KOPT-K1 (cell line): ENCODE measurements around the gene MAD1L1.

Experiments
- H3K27ac ChIP-seq: fragments of 200-600 bp; sonication (generic); 2 replicates; pipeline ENCODE4 v1.5.1; 2016; ENCODE audit warnings: antibody characterized with exemption, mild to moderate bottlenecking, low read depth, low read length; ENCODE audit not compliant: poor library complexity, severe bottlenecking
- H3K36me3 ChIP-seq: fragments of 200-600 bp; sonication (generic); 2 replicates; pipeline ENCODE4 v1.5.1; 2017; ENCODE audit warnings: antibody characterized with exemption, mild to moderate bottlenecking, low read length, moderate library complexity; ENCODE audit not compliant: insufficient read depth
- H3K9me3 ChIP-seq: fragments of 200-600 bp; sonication (generic); 2 replicates; pipeline ENCODE4 v1.5.1; 2017; ENCODE audit warnings: antibody characterized with exemption, low read length, mild to moderate bottlenecking; ENCODE audit not compliant: insufficient read depth, poor library complexity, severe bottlenecking

The MAD1L1 gene

DNA sequence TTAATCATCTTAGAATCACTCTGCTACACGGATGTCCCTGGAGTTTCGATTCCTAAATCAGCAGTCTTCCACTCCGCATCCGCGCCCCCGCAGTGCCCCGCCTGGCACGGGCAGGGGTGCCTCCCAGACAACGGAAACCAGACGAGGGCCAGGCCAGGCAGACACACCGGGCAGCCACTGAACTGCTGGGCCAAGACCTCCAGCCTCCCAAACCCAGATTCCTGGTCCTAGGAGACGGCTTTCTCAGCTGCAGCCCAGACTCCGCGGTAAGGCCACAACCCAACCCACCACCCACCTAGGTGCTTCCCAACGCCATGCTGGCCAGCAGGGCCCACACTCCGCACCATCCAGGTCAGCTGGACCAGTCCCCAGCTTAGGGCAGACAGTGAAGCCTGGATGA, 33.2 kb downstream of the MAD1L1 start:
- H3K36me3 ChIP-seq, result peaks cover 92% of the 10 kb centered on the region

DNA sequence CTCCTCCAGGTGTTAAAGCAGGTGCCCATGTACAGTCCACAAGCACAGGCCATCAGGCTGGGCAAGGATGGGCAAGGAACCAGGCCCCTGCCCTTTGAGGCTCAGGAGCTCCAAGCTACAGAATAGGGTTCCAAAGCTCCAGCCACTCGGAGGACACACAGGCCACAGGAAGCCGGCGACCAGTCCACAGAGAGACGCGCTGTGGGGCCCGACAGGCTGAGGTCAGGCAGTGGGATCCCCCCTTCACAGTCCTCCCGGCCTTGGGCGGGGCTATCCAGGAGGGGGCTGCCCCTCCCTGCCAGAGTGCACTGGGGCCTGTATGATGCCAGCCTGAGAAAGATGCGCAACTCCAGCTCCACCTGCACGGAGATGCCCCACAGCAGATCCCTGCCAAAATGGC, 34.0 kb downstream of the MAD1L1 start:
- H3K36me3 ChIP-seq, result peaks cover 92% of the 10 kb centered on the region
- peaks cover 19% of the 10 kb centered on the region for H3K9me3 ChIP-seq
- no peak overlapping the region for H3K27ac ChIP-seq

More for the DNA sequence above, 33.2 kb downstream of the MAD1L1 start:
- Histone ChIP-seq H3K27ac (no peak overlapping the region), H3K9me3 (peaks cover 19% of the 10 kb centered on the region)

DNA sequence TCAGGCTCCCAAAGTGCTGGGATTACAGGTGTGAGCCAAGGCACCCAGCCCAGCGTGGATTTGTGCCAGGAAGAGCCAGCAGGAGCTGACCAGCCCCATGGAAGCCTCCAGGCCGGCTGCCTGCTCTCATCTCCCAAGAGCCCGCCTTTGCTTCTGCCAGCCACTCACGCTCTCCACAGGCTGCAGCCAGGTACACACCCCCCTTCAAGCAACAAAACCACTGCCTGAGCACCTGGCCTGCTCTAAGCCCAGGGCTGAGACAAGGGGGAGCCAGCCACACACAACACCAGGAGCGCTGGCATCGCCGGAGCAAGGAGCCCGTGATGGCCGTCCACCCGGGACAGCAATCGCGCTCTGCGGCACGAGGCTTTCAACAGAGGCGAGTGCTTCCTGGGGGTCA, 34.5 kb downstream of the MAD1L1 start:
- peaks cover 92% of the 10 kb centered on the region for H3K36me3 ChIP-seq
- peaks cover 19% of the 10 kb centered on the region for H3K9me3 ChIP-seq
- H3K27ac ChIP-seq, result no peak overlapping the region

DNA sequence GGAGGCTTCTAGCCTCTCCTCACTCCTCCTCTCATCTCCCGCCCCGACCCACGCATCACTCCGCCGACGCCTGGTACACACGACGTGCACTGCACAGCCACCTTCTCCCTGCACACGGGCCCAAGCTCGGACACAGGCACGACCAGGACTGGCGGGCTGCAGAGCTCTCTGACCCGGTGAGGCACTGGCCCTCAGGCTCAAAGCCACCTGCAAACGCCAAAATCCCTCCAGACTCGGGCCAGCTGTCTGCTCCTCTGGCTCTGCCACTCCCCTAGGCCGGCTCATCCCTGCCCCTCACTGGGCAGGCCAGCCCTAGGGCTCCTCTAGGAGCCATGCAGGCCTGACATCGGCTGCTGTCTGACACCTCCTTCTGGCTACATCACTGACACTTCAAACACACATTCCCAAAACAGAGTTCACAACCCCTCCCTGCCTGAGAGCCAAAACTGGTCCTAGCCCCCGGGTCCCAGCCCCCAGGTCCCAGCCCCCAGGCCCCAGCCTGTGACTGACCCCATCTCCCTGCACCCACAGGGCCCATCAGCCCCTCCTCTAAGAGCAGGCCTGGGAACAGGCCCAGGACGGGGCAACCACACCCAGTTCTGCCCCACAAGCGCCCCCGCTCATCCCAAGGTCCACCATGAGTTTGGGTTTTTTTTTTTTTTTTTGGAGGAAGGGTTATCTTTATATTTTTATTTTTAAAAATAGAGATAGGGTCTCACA, 35.1 kb downstream of the MAD1L1 start:
- Histone ChIP-seq H3K27ac (no peak overlapping the region), H3K9me3 (peaks cover 19% of the 10 kb centered on the region), H3K36me3 (peaks cover 92% of the 10 kb centered on the region)

DNA sequence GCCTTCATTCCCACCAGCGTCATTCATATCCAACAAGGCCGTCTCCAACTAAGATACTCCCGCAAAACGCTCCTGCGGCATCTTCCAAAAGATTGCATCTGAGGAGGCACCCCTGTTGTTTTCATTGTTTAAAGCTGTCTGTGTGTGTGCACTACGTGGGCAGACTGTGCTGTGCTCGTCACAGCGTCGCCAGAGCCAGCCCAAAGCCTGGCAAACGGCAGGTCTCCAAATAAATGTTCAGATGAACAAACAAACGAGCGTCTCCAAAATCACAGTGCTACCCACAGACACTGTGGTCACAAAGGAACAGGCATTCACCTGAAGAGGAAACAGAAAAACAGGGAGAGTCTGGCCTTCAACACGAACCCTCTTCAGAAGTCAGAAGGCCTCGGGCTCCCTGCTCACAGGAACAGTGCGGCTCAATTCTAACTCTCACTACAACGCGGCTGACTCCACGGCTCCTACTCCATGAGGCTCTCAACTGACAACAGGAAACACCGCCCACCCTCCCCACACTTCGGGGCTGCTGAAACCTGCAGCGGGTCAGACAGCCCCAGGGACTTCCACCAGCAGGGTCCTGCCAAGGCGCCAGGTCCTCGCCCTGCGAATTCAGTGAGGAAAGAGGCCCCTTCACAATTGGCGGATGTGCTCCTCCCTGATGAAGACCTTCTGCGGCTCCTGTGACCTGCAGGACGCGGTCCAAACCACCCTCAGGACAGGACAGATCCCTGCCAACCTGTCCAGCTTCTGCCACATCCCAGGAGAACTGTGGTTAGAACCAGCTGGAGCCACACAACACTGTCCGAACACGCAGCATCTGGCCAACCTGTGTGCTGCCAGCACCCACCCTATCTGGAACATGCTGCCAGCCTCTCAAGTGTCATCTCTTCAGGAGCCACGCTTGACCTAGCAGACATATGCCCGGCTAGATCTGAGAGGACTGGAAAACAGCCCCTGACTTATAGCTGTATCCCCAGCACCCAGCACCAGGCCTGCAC, 36.1 kb downstream of the MAD1L1 start:
- Histone ChIP-seq H3K27ac (no peak overlapping the region), H3K9me3 (peaks cover 19% of the 10 kb centered on the region), H3K36me3 (peaks cover 86% of the 10 kb centered on the region)

DNA sequence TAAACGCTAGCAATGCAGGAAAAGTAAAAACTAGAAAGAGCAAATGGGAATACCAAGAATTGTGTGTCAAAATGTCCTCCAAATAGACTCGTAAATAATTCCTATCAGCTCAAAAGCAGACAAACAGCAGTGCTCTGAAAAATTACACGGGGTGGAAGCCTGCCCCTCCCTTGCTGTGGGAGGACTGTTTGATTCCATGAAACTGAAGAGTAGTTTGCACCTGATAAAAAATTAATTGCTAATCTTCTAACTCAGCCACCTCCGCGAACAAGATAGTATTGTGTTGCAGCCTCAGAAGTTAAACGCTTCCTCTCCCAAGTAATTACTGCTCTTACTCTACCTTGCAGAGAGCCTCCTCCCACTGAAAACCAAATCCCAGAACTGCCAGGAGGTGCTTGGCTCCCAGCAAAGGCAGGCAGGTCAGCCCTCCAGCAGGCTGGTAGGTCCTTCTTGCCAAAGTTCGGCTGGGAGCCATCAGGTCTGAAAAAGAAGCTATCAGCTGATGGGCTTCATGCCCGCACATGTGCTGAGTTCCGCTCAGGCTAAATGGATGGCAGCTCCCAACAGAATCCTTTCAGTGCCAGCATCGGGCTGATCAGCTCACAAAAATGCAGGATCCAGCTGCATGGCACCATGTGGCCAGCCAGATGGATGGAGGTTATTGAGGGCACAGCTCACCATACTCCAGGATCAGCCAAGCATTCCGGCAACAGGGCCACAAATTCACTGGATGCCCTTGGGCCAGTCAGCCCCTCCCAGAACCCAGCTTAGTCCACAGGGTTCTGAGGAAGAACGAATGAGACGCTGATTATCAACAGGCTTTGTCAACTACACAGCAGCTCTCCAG, 37.1 kb downstream of the MAD1L1 start:
- Histone ChIP-seq H3K36me3 (peaks cover 88% of the 10 kb centered on the region), H3K9me3 (peaks cover 19% of the 10 kb centered on the region), H3K27ac (no peak overlapping the region)

DNA sequence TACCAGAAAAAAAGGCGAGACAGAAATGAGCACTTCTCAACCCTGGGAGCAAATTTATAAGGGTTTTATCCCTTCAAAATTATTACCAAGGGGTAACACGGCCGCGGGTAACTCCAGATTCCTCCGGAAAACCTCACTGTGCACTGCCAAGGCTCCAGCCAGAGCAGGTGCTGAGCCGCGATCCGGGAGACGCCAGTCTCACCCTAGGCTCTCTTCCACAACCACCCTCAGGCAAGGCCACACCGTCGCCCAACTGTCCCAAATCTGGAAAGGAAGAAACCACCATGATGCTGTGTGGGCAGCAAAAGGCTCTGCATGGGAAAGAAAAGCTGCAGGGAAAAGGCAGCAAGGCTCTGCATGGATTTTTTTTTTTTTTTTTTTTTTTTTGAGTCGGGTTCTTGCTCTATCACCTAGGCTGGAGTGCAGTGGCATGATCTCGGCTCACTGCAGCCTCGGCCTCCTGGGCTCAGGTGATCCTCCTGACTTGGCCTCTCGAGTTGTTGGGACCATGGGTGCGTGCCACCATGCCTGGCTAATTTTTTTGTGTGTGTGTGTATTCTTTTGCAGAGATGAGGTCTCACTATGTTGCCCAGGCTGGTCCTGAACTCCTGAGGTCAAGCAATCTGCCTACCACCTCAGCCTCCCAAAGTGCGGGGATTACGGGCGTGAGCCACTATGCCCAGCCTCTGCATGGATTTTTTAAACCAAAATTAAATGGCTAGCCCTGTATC, 39.0 kb downstream of the MAD1L1 start:
- no peak overlapping the region for H3K27ac ChIP-seq
- peaks cover 34% of the 10 kb centered on the region for H3K9me3 ChIP-seq
- H3K36me3 ChIP-seq, result peaks cover 88% of the 10 kb centered on the region

DNA sequence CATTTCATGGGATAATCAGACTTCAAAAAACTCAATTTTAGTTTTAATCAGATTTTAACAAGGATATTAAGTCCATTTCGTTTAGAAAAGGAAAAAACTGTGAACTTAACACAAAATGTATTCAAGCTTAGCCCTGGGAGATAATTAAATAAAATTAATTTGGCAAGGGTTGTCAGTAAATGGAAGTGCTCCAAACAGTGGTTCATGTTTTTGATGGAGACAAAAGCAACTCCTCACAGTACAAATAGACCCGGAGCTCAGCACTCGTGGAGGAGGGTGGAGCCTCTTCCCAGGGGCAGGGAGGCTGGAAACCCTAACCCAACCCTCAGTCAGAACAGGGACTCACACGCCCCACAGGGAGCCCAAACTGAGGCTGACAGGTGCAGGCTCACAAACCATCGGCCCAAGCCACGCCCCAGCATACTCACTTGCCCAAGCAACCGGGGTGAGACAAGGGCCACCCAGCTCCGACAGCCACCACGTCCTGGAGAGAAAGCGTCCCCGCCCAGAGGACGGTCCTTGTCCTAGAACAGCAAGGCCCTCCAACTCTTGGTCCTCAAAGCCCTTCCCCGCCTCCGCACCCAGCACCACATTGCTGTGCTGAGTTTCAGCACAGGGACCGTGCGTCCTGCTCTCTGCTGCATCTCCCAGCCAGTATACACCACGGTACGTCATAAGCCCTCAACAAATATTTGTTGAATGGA, 39.8 kb downstream of the MAD1L1 start:
- Histone ChIP-seq H3K9me3 (peaks cover 41% of the 10 kb centered on the region), H3K36me3 (peaks cover 89% of the 10 kb centered on the region), H3K27ac (no peak overlapping the region)

DNA sequence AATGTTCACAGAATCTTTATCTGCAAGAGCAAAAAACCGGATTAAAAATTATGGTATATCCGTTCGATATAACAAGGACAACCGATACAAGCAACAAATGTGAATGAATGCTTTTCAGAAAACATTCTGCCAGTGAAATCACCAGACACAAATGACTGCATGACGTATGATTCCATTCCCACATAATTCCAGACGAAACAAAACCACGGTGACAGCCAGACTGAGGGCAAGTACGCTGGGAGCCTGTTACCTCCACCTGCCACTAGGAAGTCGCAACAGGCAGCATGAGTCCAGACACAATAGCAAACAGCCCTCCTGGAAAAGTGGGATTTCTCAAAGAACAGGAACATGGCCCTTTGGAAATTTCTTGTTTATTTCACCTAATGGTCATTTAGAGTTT, 41.7 kb downstream of the MAD1L1 start:
- H3K36me3 ChIP-seq, result peaks cover 82% of the 10 kb centered on the region
- H3K27ac ChIP-seq, result no peak overlapping the region
- H3K9me3 ChIP-seq, result peaks cover 33% of the 10 kb centered on the region

DNA sequence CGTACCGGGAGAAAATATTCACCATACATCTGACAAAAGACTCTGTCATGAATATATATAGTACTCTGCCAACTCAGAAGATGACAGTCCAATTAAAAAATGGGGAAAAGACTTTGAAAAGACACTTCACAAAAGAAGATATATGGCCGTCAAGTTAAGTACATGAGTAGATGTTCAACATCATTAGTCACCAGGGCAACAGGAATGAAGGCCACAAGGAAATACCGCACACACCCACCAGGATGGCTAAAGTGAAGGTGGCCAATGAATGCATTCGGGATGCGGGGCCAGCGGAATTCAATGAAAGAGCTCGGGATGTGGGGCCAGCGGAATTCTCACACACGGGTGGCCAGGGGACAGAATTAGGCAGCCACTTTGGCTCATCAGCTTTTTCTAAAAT, 42.2 kb downstream of the MAD1L1 start:
- Histone ChIP-seq H3K36me3 (peaks cover 79% of the 10 kb centered on the region), H3K9me3 (peaks cover 28% of the 10 kb centered on the region), H3K27ac (no peak overlapping the region)

DNA sequence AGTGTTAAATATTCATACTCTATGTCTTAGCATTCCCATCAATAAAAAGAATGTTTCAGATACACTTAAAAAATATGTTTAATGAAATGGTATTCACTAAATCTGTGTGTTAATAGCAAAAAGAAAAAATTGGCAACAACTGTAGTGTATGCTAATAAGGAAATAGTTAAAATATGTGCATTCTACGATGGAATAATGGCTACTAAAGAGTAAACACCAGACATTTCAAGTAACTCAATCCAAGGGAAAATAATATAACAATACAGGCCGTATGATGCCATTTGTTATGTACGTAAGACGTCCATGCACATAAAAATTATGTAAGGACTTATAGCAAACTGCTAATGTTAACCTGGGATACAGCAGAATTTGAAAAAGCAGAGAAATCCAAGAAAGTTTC, 46.6 kb downstream of the MAD1L1 start:
- Histone ChIP-seq H3K9me3 (peaks cover 22% of the 10 kb centered on the region), H3K36me3 (peaks cover 68% of the 10 kb centered on the region), H3K27ac (no peak overlapping the region)

DNA sequence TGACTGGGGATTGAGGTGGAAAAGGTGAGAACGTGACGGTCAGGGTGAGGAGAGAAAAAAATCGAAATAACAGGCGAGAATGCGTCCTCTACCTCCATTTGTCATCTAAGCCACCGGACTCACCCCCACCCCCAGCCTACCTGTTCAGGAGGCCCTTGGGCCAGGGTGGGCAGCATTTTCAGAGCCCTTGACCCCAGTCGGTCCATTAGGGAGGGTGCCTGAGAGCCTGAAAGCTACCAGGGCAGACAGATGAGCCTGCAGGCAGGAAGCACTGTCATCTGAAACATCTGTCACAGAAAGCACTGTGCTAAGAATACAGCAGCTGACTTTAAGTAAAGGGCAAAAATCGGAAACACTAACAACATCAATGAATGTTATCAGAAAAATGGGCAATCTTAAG, 47.0 kb downstream of the MAD1L1 start:
- H3K27ac ChIP-seq, result no peak overlapping the region
- peaks cover 22% of the 10 kb centered on the region for H3K9me3 ChIP-seq
- H3K36me3 ChIP-seq, result peaks cover 68% of the 10 kb centered on the region

DNA sequence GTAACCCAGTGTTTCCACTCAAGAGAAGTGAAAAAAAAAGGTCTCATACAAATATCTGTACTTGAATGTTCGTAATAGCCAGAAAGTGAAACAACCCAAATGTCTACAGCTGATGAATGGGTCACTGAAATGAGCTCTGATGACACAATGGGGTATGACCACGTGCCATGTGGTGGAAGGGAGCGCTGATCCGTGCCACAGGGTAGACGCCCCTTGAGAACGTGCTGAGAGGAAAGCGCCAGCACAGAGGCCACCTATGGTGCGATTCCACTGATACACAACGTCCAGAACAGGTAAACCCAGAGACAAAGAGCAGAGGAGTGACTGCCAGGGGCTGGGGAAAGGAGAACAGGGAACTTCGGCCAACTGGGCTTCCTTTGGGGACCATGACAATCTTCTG, 50.3 kb downstream of the MAD1L1 start:
- H3K9me3 ChIP-seq, result no peaks in the 10 kb centered on the region
- H3K27ac ChIP-seq, result no peak overlapping the region
- peaks cover 53% of the 10 kb centered on the region; the same call in 1 of the 2 replicates for H3K36me3 ChIP-seq
